Muscle of back (tissue), 11 donors: ENCODE data around the gene DYRK4. TPM values are rescaled to one million over a fixed set of nuclear protein-coding genes. Genes with fewer than 3 reads are reported as not detected.

Experiments used
- DNase-seq, 3 donors: peaks; one replicate each; pipeline versions ENCODE4 v3.0.0 to v3.0.0-alpha.2; 2013
- polyA plus RNA-seq, 10 donors: library from polyadenylated mRNA; unstranded; fragments of 120-200 nt; gene quantifications; one replicate each; pipeline ENCODE4 v1.2.1, GENCODE V29; 2013; ENCODE audit not compliant: insufficient read length in 10 of 10

Gene DYRK4
- polyA plus RNA-seq, 10 donors: 14.0 to 20.8 (median 18.4) TPM

GRCh38 chr12:4557586-4557985 is 4.4 kb upstream of the DYRK4 start:
- DNase-seq: no peak

- DNase-seq: no peak
Observed at GRCh38 chr12:4558171-4558570, 3.8 kb upstream of the DYRK4 start.

GRCh38 chr12:4563336-4563735 is 1.3 kb downstream of the DYRK4 start:
- no peak for DNase-seq

GRCh38 chr12:4564818-4565217 is 2.8 kb downstream of the DYRK4 start:
- DNase-seq: no peak

- DNase-seq: no peak
Observed at GRCh38 chr12:4566474-4566873, 4.5 kb downstream of the DYRK4 start.

GRCh38 chr12:4567073-4567881 is 5.3 kb downstream of the DYRK4 start:
- peak in 1 of 3 donors; percentile 32 for DNase-seq

GRCh38 chr12:4569261-4569660 is 7.3 kb downstream of the DYRK4 start:
- DNase-seq: no peak

- no peak for DNase-seq
Observed at GRCh38 chr12:4572680-4573079, 10.7 kb downstream of the DYRK4 start.

GRCh38 chr12:4579305-4580102 is 17.5 kb downstream of the DYRK4 start:
- peak in 1 of 3 donors; percentile 32 for DNase-seq

- no peak for DNase-seq
Observed at GRCh38 chr12:4580281-4580688, 18.3 kb downstream of the DYRK4 start.

- DNase-seq: no peak
Observed at GRCh38 chr12:4584281-4584680, 22.3 kb downstream of the DYRK4 start.

GRCh38 chr12:4584896-4585295 is 22.9 kb downstream of the DYRK4 start:
- DNase-seq: no peak

GRCh38 chr12:4586500-4586899 is 24.5 kb downstream of the DYRK4 start:
- DNase-seq: no peak

GRCh38 chr12:4587108-4587507 is 25.1 kb downstream of the DYRK4 start:
- no peak for DNase-seq

GRCh38 chr12:4588916-4589315 is 26.9 kb downstream of the DYRK4 start:
- no peak for DNase-seq

- no peak for DNase-seq
Observed at GRCh38 chr12:4589941-4590340, 27.9 kb downstream of the DYRK4 start.

- DNase-seq: no peak
Observed at GRCh38 chr12:4591180-4591687, 29.2 kb downstream of the DYRK4 start.

- DNase-seq: no peak
Observed at GRCh38 chr12:4595881-4596280, 33.9 kb downstream of the DYRK4 start.

GRCh38 chr12:4603421-4603820 is 41.4 kb downstream of the DYRK4 start:
- DNase-seq: no peak

- no peak for DNase-seq
Observed at GRCh38 chr12:4603946-4604345, 41.9 kb downstream of the DYRK4 start.

- peak; percentile 65 to 82 (median 80) for DNase-seq
Observed at GRCh38 chr12:4604684-4605193, 42.7 kb downstream of the DYRK4 start.

GRCh38 chr12:4607056-4607455 is 45.0 kb downstream of the DYRK4 start:
- no peak for DNase-seq

GRCh38 chr12:4609071-4609470 is 47.1 kb downstream of the DYRK4 start:
- no peak for DNase-seq
